HPDE6-E6E7 (cell line): ENCODE results near the gene FAHD2B.
"Not testable (repeated sequence)": the region's sequence is repeated elsewhere in the genome, so short reads cannot be mapped to it uniquely, and the experiment has no call there.

ENCODE experiments used
- DNase-seq: peaks from one replicate; pipeline ENCODE4 v3.0.0; 2011; ENCODE audit warnings: missing footprints; ENCODE audit errors: extremely low spot score

The FAHD2B gene

DNA sequence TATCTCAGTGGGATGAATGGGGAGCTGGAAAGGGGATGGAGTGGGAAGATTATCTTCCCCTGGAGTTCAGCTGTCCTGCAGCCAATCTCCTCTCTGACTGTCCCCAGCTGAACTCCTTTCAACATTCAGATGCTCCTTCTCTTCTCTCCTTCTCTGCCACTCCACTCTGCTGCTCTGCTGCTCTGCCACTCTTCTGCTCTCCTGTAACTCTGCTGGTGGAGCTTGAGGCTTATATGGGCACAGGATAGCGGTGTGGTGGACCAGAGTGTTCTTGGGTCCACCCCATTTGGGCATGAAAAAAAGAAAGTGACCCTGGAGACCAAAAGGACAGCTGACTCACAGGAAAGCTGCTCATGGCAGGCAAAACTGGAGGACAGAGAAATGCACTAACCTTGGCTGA, 26.6 kb downstream of the FAHD2B start:
- DNase-seq, result no peak

- DNase-seq, result no peak
Observed at GRCh38 chr2:97067279-97068004, 27.2 kb downstream of the FAHD2B start.

- DNase-seq, result not testable (repeated sequence)
Observed at GRCh38 chr2:97066030-97066429, 28.7 kb downstream of the FAHD2B start.

DNA sequence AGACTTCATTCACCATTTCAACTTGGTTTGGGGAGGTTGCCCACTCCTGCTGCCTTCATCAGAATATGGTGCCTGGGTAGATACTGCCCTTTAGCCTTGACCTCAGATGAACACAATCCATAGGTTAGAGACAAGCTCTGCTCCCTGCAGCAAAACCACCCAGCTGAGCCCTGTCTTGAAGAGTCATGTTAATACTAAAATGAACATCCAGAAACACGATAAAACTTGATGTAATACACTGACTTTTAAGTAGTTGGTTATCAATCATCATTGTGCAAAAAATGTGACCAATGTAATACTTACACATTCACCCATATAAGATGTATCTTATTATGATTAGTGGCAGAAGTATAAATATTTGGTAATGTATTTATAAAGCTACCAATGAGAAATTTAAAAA, 32.7 kb downstream of the FAHD2B start:
- DNase-seq, result not testable (repeated sequence)

- not testable (repeated sequence) for DNase-seq
Observed at GRCh38 chr2:97059782-97060181, 34.9 kb downstream of the FAHD2B start.

- DNase-seq, result not testable (repeated sequence)
Observed at GRCh38 chr2:97056150-97056549, 38.5 kb downstream of the FAHD2B start.

DNA sequence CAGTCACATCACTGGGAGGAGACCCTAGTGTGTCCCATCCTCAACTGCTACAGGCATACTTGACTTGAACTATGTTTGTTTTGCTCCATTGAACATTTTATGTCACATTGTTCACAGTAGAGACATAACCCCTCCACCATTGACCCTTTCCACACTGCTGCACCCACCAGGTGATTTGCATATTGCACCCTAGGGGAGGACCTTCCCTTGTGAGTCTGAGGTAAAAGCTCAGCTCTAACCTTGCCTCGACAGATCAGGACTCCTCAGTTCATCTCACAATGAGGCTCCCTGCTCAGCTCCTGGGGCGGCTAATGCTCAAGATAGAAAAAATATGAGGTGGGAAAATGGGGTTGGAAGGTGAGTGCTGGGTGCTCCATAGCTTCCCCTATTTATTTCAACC, 44.6 kb downstream of the FAHD2B start:
- DNase-seq, result not testable (repeated sequence)

GRCh38 chr2:97048448-97048847, 46.2 kb downstream of the FAHD2B start:
- not testable (repeated sequence) for DNase-seq

GRCh38 chr2:97046676-97047075, 48.0 kb downstream of the FAHD2B start:
- DNase-seq, result not testable (repeated sequence)

DNA sequence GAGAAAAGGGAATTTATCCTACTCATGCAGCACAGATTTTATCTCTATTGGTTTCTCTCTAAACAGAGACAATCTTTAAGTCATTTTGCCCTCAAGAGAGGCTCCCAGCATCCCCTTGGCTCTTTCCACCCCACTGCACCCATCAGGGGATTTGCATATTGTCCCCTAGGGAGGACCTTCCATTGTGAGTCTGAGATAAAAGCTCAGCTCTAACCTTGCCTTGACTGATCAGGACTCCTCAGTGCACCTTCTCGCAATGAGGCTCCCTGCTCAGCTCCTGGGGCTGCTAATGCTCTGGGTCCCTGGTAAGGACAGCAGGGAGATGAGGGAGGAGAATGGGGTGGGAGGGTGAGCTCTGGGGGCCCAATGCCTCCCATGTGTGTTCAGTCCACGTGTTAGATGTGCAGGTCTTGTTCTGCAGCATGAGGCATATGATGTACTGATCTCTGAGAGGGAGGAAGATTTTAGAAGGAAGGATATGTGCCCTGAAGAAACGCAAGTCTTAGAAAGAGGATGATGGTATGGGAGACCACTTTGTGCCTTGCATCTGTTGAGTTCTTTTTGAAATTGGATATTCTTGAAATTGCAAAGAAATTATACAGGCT, 48.7 kb downstream of the FAHD2B start:
- DNase-seq, result not testable (repeated sequence)
